HG03521 (cell line): ENCODE measurements around the gene CAMK2G.
"Not testable (repeated sequence)": the region's sequence is repeated elsewhere in the genome, so short reads cannot be mapped to it uniquely, and the experiment has no call there.

Experiments
- ATAC-seq: cut with Tn5 transposase; IDR thresholded peaks from one replicate; pipeline ENCODE4 v1.9.1; 2021; ENCODE audit warnings: mild to moderate bottlenecking, moderate library complexity; ENCODE audit not compliant: unreplicated experiment

CAMK2G gene

DNA sequence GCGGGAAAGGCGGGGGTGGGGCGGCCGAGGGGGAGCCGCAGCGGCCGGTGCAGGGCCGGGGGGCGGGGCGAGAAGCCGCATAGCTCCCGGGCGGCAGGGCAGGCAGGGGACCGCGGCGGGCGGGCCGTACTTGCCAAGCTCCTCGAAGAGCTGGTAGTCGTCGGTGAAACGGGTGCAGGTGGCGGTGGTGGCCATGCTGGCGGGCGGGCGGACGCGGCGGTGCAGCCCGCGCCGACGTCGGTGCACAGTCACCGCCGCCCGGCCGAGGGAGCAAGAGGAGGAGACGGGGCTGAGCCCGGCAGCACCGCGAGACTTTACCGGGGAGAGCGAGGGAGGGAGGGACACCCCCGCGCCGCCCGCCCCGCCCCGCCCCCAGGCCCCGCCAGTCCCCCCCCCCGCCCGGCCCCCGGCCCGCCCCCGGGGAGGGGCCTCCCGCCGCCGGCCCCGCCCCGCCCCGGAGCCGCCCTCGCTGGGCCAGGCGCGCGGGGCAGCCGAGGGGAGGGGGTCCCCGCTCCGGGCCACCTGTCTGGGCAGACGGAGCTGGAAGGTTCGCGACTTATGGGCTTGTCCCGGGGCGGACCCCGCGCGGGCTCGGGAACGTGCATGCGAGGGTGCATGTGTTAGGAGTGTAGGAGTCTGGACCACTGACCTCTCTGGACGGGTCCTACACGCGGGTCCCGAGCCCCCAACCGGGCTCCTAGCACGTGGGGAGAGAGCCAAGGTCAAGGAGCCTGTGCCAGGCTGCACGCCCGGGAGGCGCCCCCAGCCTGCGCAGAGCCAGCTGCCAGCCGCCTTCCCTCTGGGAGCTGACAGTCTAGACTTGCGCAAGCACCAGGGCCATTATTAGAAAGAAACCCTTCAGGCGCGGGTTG lies at the start of gene CAMK2G:
TSS of gene CAMK2G (minus strand) at position 289 of the 872 bp plus-strand sequence. CDS start at position 195, 94 bp downstream.
- ATAC-seq, result peak; percentile 84

DNA sequence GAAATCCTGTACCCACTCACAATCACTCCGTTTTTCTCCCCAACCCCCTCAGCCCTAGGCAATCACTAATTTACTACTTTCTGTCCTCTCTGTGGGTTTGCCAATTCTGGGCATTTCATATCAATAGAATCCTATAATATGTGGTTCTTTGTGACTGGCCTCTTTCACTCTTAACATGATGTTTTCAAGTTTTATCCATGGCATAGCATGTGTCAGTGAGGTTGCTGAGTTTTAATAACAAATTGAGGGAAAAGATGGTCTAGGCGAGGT lies 48.4 kb upstream of the CAMK2G start:
- no peak for ATAC-seq

DNA sequence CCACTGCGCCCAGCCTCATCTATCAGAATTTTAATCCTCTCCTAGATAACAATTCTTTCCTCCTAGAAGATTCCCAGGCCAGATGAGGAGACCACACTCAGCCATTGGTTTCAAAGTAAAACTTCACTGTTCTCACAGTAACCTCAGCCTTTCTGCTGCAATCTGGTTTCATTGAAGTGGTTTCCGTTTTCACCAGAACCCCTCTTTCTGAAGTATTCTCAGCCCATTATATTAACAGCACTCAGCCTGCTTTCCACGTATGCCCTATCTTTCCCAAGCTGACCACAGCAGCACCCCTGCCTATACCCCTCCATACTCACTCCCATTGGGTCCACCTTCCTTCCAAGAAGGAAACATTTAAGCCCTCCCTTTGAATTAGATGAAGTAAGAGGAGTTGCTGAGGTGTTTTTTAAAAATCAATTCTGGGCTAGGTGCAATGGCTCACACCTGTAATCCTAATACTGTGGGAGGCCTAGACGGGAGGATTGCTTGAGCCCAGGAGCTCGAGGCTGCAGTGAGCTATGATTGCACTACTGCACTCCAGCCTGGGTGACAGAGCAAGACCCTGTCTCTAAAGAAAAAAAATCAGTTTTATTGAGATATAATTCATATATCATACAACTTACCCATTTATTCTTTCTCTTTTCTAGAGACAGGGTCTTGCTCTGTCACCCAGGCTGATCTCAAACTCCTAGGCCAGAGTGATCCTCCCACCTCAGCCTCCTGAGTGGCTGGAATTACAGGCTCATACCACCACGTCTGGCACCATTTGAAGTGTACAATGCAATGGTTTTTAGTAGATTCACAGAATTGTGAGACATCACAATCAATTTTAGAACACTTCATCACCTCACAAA lies 47.9 kb upstream of the CAMK2G start:
- ATAC-seq, result no peak

DNA sequence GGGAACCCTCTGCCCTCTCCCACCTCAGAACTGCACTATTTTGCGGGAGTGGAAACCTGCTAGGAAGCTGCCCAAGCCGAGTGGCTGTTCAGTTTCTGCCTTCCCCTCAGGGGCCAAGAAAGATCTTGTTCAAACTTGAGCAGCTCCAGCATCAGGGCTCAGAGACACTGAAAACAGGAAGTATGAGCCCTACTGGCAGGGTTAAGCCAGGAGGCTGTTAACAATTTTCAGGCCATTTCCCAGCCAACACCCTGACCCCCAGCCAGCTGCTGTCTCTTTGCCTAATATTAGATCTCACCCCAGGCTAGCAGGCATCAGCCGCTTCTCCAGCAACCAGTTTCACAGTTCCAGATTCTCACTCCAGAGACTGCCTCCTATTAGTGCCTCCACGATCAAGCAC lies 45.7 kb upstream of the CAMK2G start:
- ATAC-seq, result no peak

DNA sequence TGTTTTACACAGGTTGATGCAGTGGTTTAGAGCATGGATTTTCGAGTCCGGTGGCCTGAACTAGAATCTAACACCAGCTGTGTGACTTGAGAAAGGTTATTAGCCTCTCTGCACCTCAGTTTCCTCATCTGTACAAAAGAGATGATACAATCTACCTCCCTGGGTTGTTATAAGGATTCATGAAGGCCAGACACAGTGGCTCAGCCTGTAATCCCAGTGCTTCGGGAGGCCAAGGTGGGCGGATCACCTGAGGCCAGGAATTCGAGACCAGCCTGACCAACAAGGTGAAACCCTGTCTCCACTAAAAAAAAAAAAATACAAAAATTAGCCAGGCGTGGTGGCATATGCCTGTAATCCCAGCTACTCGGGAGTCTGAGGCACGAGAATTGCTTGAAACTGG lies 45.1 kb upstream of the CAMK2G start:
- not testable (repeated sequence) for ATAC-seq

DNA sequence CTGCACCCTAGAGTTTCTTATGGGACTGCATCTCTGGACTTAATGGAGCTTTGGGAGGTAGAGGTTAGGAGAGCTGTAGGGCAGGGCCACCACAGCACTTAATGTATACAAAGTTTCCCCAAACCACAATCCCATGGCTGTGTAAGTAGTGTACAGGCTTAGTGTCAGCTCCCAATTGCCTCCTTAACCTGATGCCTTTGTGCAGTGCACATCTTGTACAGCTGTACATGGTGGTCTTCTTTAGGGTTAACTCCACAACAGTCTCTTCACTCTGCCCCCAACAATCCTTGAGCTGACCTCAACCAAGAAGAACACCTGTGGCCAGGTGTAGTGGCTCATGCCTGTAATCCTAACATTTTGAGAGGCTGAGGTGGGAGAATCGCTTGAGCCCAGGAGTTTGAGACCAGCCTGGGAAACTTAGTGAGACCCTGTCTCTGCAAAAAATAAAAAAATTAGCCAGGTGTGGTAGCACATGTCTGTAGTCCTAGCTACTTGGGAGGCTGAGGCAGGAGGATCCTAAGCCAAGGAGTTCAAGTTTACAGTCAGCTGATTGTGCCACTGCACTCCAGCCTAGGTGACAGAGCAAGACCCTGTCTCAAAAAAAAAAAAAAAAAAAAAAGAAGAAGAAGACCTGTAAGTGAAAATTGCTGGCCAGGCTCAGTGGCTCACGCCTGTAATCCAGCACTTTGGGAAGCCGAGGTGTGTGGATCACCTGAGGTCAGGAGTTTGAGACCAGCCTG lies 43.4 kb upstream of the CAMK2G start:
- ATAC-seq, result no peak

DNA sequence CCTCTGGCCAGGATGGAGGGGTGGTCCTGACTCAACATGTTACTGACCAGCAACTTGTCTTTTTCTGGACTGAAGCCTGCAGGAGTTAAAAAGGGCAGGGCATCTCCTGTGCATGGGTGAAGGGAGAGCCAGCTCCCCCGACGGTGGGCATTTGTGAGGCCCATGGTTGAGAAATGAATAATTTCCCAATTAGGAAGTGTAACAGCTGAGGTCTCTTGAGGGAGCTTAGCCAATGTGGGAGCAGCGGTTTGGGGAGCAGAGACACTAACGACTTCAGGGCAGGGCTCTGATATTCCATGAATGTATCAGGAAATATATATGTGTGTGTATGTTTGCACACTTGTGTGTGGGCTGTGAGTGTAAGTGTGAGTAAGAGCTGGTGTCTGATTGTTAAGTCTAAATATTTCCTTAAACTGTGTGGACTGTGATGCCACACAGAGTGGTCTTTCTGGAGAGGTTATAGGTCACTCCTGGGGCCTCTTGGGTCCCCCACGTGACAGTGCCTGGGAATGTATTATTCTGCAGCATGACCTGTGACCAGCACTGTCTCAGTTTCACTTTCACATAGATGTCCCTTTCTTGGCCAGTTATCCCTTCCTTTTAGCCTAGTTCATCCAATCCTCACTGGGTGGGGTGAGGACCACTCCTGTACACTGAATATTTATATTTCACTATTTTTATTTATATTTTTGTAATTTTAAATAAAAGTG lies 42.6 kb upstream of the CAMK2G start:
- no peak for ATAC-seq

DNA sequence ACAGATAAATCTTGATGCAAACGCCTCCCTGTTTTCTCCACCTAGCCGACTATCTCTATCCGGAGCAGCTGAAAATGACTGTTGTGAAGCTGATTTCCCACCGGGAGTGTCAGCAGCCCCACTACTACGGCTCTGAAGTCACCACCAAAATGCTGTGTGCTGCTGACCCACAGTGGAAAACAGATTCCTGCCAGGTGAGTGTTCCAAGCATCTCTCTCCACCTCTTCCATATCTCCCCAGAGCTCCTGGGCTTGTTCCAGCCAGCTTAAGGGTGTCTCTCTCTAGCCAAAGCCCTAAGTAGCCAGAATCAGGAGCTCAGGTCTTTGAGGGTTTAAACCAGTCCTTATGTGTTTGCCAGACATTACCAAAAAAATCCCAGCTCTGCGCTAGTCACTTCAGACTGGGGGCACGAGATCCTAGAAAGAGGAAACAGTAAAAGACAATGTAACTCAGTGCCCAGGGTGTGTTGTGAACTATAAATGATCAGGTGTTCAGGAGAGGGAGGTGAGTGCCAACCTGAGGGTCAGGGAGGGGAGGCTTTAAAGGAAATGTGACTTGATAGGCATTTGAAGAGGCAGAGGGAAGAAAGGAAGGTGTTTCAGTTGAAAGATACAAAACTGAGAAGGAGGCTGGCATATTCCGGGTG lies 41.0 kb upstream of the CAMK2G start:
- ATAC-seq, result no peak

DNA sequence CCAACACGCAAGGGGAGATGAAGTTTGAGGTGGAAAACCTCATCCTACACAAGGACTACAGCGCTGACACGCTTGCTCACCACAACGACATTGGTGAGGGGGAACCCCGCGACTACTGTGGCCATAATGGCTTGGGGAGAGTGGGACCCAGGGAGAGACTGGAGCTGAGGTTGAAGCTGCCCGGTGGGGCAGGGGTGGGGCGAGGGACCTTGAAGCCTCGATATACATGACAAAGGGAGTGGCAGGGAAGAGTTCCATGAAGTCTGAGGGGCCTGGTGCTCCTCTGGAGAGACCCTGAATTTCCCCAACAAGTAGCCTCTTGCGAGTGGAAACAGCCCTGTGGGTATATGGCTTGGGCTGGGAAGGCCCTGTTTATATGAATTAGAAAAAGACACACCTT lies 39.7 kb upstream of the CAMK2G start:
- no peak for ATAC-seq

DNA sequence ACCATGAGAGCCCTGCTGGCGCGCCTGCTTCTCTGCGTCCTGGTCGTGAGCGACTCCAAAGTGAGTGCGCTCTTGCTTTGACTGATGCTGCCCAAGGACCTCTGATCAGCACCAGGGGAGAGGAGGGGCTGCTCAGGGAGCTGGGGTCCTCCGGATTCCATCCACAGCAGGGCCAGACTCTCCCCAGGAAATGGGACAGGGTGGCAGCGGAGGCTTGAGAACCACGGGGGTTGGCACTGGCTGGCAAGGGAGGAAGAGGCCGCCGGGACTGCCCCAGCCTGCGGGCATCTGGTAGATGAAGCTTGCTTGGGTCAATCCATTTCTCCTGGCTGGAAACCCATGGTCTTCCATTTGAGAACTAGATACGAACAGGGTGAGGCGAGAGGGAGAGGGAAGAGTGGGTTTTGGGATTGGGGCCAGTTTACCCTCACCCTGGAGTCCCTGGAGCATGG lies 37.2 kb upstream of the CAMK2G start:
- ATAC-seq, result no peak

DNA sequence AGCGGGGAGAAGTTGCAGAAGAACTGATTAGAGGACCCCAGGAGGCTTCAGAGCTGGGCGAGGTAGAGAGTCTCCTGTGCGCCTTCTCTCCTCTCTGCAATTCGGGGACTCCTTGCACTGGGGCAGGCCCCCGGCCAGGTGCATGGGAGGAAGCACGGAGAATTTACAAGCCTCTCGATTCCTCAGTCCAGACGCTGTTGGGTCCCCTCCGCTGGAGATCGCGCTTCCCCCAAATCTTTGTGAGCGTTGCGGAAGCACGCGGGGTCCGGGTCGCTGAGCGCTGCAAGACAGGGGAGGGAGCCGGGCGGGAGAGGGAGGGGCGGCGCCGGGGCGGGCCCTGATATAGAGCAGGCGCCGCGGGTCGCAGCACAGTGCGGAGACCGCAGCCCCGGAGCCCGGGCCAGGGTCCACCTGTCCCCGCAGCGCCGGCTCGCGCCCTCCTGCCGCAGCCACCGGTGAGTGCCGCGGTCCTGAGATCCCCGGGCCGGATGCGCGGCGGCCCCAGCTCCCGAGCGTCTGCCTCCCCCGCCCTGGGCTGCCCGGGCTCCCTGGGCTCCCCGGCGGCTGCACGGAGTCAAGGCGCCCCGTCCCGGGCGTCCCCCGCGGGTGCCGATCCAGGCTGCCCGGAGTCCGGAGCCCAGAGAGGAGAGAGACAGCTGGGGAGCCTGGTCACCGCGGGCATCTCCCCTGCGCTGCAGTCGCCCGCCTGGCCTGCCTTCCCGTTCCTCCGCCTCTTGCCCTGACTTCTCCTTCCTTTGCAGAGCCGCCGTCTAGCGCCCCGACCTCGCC lies 36.6 kb upstream of the CAMK2G start, which contains the start of gene PLAU:
TSS of gene PLAU (plus strand) at position 369 of the 789 bp plus-strand sequence. CDS start 424 bp downstream, outside the sequence.
- ATAC-seq, result no peak

DNA sequence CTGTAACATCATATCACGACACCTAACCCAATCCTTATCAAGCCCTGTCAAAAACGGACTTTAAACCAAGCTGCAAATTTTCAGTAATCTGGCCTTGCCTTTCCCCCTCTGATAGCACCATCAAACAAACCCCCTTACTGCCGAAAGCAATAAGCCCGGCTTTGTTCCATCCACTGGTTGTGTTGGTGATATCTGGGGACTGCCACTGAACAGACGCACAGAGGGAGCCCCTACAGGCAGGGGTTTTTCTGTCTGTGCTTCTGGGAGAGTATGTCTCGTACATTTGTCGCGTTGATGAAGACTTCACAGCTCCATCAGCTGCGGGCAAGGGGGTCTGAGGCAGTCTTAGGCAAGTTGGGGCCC lies 36.0 kb upstream of the CAMK2G start:
- no peak for ATAC-seq

DNA sequence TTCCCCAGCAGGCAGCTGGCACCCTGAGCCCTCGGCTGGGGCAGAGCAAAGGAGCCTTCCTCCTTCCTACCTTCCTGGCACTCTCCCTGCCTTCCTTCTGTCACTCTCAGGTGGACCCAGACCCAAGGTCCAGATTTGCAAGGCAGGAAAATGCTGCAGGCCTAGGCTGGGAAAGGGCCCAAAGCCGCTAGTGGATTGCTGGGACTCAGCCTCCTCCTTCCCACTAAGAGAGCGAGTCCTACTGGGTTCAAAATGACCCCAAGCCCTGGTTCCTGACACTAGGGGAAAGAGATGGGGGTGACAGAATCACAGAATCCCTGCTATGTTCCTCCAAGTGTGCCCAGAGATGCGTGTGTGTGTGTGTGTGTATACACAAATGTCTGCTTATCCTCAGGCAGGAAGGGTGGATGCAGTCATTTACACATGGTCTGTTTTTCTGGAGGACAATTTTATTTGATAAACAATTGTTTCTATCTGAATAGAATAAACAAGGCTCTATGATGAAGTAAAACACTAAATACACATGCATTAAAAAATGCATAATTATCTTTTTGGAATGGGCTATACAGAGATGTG lies 35.3 kb upstream of the CAMK2G start:
- no peak for ATAC-seq

DNA sequence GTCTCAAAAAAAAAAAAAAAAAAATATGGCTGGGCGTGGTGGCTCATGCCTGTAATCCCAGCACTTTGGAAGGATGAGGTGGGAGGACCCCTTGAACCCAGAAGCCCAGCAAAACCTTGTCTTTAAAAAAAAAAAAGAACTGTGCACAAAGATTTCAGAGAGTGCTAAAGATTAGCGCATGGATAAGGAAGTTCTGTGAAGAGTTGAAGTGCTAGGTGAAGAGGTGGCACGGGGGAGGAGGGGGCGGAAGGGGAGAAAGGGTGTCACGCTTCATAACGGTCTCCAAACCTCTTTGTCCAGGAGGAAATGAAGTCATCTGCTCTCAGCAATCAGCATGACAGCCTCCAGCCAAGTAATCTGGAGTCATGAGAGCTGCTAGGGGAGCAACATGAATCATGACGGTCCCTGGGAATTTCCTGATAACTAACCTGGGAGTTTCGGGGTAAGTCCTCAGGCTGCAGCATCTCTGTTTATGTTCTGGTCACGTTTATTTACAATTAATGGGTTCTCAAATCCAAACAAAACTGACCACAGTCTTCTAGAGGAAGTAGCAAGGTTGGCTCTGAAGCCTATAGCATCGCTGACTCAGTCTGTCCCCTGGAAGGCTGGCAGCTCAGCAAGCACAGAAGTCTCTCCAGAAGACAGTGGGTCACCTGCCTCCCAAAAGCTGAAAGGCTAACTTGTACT lies 34.6 kb upstream of the CAMK2G start:
- no peak for ATAC-seq

DNA sequence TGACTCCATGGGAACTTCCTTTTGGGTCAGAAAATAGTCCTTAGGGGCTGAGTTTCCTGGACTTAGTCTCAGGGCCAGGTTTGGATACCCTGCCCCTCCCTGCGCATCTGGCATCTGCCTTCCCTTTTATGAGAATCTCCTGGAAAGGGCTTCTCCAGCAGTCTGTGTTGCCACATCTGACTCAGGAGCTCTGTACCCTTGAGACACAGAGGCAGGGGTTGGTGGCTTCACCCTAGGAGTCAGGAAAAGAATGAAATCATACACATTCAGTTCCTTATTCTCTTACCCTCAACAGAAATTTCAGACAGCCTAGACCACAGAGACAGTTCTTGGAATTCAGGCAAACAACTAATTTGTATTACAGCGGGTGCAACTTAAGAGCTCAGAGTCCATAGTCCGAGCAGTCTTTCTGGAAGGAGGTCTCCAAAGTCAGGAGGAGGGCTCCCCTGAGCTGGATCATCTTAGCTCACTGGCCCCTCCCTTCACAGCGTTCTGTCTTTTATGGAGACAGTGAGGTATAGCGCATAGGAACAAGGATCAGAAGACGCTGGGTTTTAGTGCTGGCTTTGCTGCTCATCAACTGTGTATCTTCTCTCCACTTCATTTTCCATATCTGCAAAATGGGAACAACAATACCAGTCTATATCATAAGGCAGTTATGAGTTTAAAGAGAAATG lies 33.6 kb upstream of the CAMK2G start:
- ATAC-seq, result no peak

DNA sequence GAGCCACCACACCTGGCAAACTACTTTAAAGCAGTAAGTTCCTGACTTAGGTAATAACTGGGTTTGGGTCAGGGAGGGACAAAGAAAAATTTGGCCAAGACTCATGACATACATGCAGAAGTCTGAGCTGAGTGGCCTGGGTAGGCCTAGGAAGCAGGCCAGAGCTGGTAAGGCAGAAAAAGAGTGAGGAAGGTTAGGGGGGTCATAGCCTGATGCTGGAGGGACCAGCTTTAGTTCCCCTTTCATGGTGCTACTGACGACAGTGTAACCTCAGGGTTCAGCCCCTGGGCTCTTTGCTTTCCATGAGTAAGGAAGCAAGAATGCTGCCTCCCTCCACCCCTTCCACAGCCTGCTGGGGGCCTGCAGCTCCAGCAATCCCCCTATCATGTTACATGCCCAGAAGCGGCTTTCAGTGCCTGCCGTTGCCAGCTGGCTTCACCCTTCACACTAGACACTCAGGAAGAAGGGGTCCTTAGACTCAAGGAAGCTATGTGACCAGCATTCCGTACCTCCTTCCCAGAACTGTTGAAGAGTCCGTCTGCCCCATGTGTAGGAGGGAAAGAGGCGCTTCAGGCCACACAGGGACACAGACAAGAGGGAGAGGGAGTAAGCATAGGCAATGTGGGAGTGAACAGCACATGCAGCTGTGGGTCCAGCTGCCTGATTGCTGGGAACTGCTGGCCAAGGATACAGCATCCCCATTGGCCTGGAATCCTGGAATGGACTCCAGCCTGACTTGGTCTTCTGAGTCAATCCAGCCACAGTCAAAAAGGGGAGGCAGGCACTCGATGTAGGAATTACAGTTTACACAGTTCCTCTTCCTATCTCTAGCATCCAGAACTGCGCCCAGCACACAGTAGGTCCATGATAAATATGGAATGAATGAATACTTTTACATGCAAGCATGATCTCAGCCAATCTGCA lies 32.4 kb upstream of the CAMK2G start:
- ATAC-seq, result no peak
